OCI-LY1 (cell line): Measurements from ENCODE around the gene JOSD1.
A peak's percentile ranks its signal among the peaks of the same experiment; 100 is the strongest.

Source experiments
- H2AFZ ChIP-seq: fragments of 200-600 bp; sonication (generic), shearing (Covaris generic); 2 replicates; pipeline ENCODE4 v1.6.0; 2014; ENCODE audit warnings: antibody characterized with exemption, mild to moderate bottlenecking, low read length
- H3F3A ChIP-seq: fragments of 200-600 bp; sonication (generic), shearing (Covaris generic); 2 replicates; pipeline ENCODE4 v1.6.0; 2014; ENCODE audit warnings: mild to moderate bottlenecking, antibody characterized with exemption, low read length, moderate library complexity; ENCODE audit not compliant: insufficient read depth
- H3K27ac ChIP-seq: fragments of 200-600 bp; sonication (generic); 2 replicates; pipeline ENCODE4 v1.5.1; 2014; ENCODE audit warnings: low read length, mixed run types, mild to moderate bottlenecking, low read depth; ENCODE audit not compliant: poor library complexity, severe bottlenecking
- H3K27me3 ChIP-seq: fragments of 200-600 bp; sonication (generic); 2 replicates; pipeline ENCODE4 v1.6.0; 2014; ENCODE audit warnings: antibody characterized with exemption, mild to moderate bottlenecking, low read length, moderate library complexity; ENCODE audit not compliant: insufficient read depth
- H3K36me3 ChIP-seq: fragments of 200-600 bp; sonication (generic); 2 replicates; pipeline ENCODE4 v1.6.1; 2014; ENCODE audit warnings: mild to moderate bottlenecking, antibody characterized with exemption, low read length, moderate library complexity, mixed read lengths; ENCODE audit not compliant: insufficient read depth
- H3K4me1 ChIP-seq: fragments of 200-600 bp; sonication (generic); 2 replicates; pipeline ENCODE4 v1.5.1; 2014; ENCODE audit warnings: mild to moderate bottlenecking, low read length, moderate library complexity; ENCODE audit not compliant: insufficient read depth, severe bottlenecking
- H3K4me2 ChIP-seq: fragments of 200-600 bp; sonication (generic), shearing (Covaris generic); 2 replicates; pipeline ENCODE4 v1.6.1; 2014; ENCODE audit warnings: low read length
- H3K4me3 ChIP-seq: fragments of 200-600 bp; sonication (generic); 2 replicates; pipeline ENCODE4 v1.5.1; 2014; ENCODE audit warnings: low read length, low read depth, mild to moderate bottlenecking, mixed read lengths; ENCODE audit not compliant: poor library complexity, severe bottlenecking
- H3K79me2 ChIP-seq: fragments of 200-600 bp; shearing (Covaris generic); 2 replicates; pipeline ENCODE4 v1.6.1; 2016; ENCODE audit warnings: mixed run types, low read length, mixed read lengths; ENCODE audit not compliant: insufficient read depth
- H3K9ac ChIP-seq: fragments of 200-600 bp; sonication (generic), shearing (Covaris generic); 2 replicates; pipeline ENCODE4 v1.6.1; 2014; ENCODE audit warnings: mild to moderate bottlenecking, low read length, mixed read lengths
- H3K9me2 ChIP-seq: fragments of 200-600 bp; sonication (generic), shearing (Covaris generic); 2 replicates; pipeline ENCODE4 v1.6.1; 2014; ENCODE audit warnings: low read depth, mild to moderate bottlenecking, low read length, mixed read lengths
- H3K9me3 ChIP-seq: fragments of 200-600 bp; shearing (Covaris generic); 2 replicates; pipeline ENCODE4 v1.6.1; 2014; ENCODE audit warnings: low read length, mixed read lengths
- H4K20me1 ChIP-seq: fragments of 200-600 bp; sonication (generic), shearing (Covaris generic); 2 replicates; pipeline ENCODE4 v1.6.0; 2016; ENCODE audit warnings: mild to moderate bottlenecking, low read length; ENCODE audit not compliant: insufficient read depth
- CTCF ChIP-seq: fragments of 200-600 bp; sonication (generic), shearing (Covaris generic); IDR thresholded peaks from 2 replicates; pipeline ENCODE4 v1.5.1; 2017; ENCODE audit warnings: mild to moderate bottlenecking, antibody characterized with exemption, low read length, moderate library complexity, mixed read lengths
- EZH2 ChIP-seq: fragments of 200-600 bp; sonication (generic), shearing (Covaris generic); IDR thresholded peaks from 2 replicates; pipeline ENCODE4 v1.8.0; 2017; ENCODE audit warnings: borderline replicate concordance, mixed run types, mild to moderate bottlenecking, antibody characterized with exemption, low read length, moderate library complexity, mixed read lengths

Gene JOSD1

GRCh38 chr22:38706901-38707195 lies 6.1 kb upstream of the JOSD1 start:
- 0 out of 2 replicates have a peak, but pooled peaks cover 5% of the 10 kb centered on the region for H4K20me1 ChIP-seq
- H2AFZ ChIP-seq = no peak overlapping the region
- H3K9me2 ChIP-seq = no peaks in the 10 kb centered on the region
- no peaks in the 10 kb centered on the region for H3K9me3 ChIP-seq
- H3K79me2 ChIP-seq = peaks cover 48% of the 10 kb centered on the region
- no peaks in the 10 kb centered on the region for H3F3A ChIP-seq
- H3K9ac ChIP-seq = peak overlapping the region; percentile 91
- H3K4me1 ChIP-seq = peaks cover 55% of the 10 kb centered on the region
- H3K4me2 ChIP-seq = peak overlapping the region; percentile 97
- TF ChIP-seq CTCF = no peak
- TF ChIP-seq EZH2 = no peak
- peak overlapping the region; percentile 25 for H3K27ac ChIP-seq
- H3K27me3 ChIP-seq = no peaks in the 10 kb centered on the region
- H3K36me3 ChIP-seq = peaks cover 16% of the 10 kb centered on the region; the same call in 1 of the 2 replicates
- peak overlapping the region; percentile 98 for H3K4me3 ChIP-seq

DNA sequence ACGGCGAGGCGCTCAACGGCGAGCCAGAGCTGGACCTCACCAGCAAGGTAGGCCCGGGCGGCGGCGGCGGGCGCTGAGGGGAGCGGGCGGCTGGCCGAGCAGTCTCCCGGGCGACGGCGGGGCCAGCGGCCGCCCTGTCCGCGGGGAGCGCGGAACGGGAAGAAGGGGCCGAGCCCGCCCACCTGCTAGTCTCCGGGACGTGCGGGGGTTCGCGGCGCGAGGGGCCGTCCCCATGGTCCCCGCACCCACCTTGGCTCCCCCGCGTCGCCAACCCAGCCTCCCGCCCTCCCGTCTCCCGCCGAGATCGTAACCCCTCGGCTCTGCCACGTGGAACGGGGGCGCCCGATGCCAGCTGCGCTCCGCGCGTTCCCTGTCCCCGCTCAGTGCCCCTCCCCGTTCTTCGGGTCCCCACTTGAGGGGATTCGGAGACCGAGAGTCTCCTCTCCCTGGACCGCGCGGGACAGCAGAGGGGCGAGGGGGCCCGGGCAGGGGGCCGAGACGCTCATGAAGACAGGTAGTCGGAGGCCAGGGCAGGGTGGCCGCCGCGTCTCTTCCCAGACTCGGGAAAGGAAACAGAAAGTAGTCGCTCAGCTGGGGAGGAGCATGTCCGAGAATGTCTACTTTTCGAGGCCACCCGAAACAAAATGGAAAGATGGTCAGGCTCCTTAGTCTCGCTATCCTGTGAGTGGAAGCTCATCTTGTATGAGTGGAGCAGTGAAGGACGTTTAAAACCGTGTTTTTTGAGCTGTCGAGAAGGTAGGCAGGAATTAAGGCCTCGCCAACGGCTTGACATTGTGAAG lies 5.6 kb upstream of the JOSD1 start:
- Histone ChIP-seq H3F3A (no peaks in the 10 kb centered on the region), H3K9me3 (no peaks in the 10 kb centered on the region), H3K27me3 (no peaks in the 10 kb centered on the region), H3K36me3 (peaks cover 16% of the 10 kb centered on the region; the same call in 1 of the 2 replicates), H4K20me1 (0 out of 2 replicates have a peak, but pooled peaks cover 5% of the 10 kb centered on the region), H3K27ac (peak overlapping the region; percentile 25), H3K79me2 (peaks cover 46% of the 10 kb centered on the region), H2AFZ (no peak overlapping the region), H3K4me3 (peak overlapping the region; percentile 98), H3K4me2 (peak overlapping the region; percentile 97), H3K9ac (peak overlapping the region; percentile 91), H3K4me1 (peaks cover 61% of the 10 kb centered on the region), H3K9me2 (no peaks in the 10 kb centered on the region)
- TF ChIP-seq EZH2 (no peak), CTCF (no peak)

DNA sequence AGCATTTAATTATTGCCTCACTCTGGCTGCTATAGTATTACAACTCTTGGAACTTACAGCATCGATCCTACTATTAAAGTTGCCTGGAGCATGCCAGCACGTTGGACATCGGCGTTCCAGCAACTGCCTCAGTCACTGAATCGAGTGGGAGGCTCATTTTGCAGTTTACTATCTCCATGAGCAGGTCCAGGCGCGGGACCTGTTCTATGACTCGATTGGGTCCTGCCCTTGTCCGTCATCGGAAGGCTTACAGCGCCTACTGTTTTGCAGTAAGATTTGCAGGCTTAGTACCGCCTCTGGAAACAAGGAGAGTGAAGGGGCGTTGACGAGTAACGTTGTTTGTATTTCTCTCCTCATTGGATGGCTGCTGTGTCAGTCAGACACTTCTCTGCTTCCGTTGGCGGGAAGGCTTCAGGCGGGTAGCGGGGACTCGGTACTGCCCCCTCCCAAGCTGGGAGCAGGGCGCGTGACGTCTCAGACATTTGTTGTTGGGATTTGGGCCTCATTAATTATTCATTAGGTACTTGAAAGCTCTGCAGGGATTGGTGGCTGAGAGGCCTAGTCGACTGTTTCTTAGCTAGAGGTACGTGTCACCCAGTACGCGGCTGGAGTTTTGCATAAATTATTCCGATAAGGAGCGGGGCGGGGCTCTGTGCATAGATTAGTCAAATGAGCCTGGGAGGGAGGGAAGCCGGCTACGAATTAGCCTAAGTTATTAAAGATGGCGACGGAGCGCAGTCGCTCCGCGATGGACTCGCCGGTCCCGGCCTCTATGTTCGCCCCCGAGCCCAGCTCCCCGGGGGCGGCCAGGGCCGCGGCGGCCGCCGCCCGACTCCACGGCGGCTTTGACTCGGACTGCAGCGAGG lies 4.7 kb upstream of the JOSD1 start, which contains the start of gene GTPBP1:
Gene GTPBP1 (plus strand): TSS at position 710 of the 866 bp plus-strand sequence. CDS start 12 bp downstream, at position 722.
- Histone ChIP-seq H3K27me3 (no peaks in the 10 kb centered on the region), H3K9ac (peak within 1 kb of the TSS; percentile 91), H3K9me2 (no peaks in the 10 kb centered on the region), H3K9me3 (no peaks in the 10 kb centered on the region), H3K27ac (peak within 1 kb of the TSS; percentile 94), H3K4me2 (peak within 1 kb of the TSS; percentile 97), H3K79me2 (peaks cover 38% of the 10 kb centered on the region), H3K4me3 (peak within 1 kb of the TSS; percentile 98), H3K4me1 (peaks cover 61% of the 10 kb centered on the region), H4K20me1 (0 out of 2 replicates have a peak, but pooled peaks cover 4% of the 10 kb centered on the region), H3F3A (no peaks in the 10 kb centered on the region), H2AFZ (peak within 1 kb of the TSS; percentile 71; the same call in 1 of the 2 replicates), H3K36me3 (peaks cover 10% of the 10 kb centered on the region; the same call in 1 of the 2 replicates)
- no peak for TF ChIP-seq CTCF
- no peak for TF ChIP-seq EZH2
